ENCODE measurements around the gene GRIFIN. TPM values are rescaled to one million over a fixed set of nuclear protein-coding genes. Genes with fewer than 3 reads are reported as not detected.

GRIFIN gene
- total and polyA plus RNA-seq, 9 of the 15 experiments (the other 6 are each of a cell fraction or from before 2014, with no cell fraction given): not detected

DNA sequence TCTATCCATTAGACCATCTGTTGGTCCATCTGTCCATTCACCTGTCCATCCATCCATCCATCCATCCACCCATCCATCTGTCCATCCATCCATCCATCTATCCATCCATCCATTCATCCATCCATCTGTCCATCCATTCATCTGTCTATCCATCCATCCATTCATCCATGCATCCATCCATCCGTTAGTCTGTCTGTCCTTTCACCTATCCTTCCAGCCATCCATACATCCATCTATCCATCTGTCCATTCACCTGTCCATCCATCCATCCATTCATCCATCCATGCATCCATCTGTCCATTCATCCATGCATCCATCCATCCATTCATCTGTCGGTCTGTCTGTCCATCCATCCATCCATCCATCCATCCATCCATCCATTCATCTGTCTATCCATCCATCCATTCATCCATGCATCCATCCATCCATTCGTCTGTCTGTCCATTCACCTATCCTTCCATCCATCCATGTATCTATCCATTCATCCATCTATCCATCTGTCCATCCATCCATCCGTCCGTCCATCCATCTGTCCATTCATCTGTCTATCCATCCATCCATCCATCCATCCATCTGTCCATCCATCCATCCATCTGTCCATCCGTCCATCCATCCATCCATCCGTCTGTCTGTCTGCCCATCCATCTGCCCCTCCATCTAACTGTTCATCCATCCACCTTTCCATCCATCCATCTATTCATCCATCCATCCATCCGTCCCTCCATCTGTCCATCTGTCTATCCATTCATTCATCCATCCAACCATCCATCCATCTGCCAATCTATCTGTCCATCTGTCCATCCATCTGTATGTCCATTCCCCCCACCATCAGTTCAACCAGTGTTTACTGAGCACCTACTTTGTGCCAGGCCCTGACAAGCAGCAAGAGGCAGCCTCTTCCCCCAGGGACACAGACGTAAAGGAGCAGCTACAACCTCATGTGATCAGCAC lies 38.5 kb upstream of the GRIFIN start:
- Histone ChIP-seq H3K79me2 (ENCODE audit: control insufficient read depth, insufficient read depth, low read length) (no peaks in the 10 kb centered on the region), H3K9me1 (ENCODE audit: control insufficient read depth, insufficient read depth, low read length) (no peaks in the 10 kb centered on the region), H3K9me3 (replicated peaks; ENCODE audit: control insufficient read depth, insufficient read depth, low read depth, low read length) (no peaks in the 10 kb centered on the region), H4K20me1 (replicated peaks; ENCODE audit: control insufficient read depth, insufficient read depth, low read length) (no peaks in the 10 kb centered on the region; the same call in 1 of the 2 replicates), H3K36me3 (ENCODE audit: control insufficient read depth, insufficient read depth, low read length) (no peaks in the 10 kb centered on the region), H3K4me3 (no peak overlapping the region), H3K27me3 (ENCODE audit: control insufficient read depth in 2 of 2, insufficient read depth in 2 of 2, low read length in 2 of 2) (peaks cover 0 to 27% of the 10 kb centered on the region in 2 experiments; a peak in 2 of 5 replicates), H3K9ac (ENCODE audit: insufficient read depth in 1 of 2, low read depth in 2 of 2, low read length in 2 of 2) (no peak overlapping the region), H3K4me1 (replicated peaks in 1 of 2; ENCODE audit: control insufficient read depth in 2 of 2, insufficient read depth in 2 of 2, low read length in 2 of 2) (peaks cover 4 to 69% of the 10 kb centered on the region in 2 experiments; a peak in 4 of 5 replicates), H3K27ac (ENCODE audit: extremely low read depth, low read depth, low read length) (no peak overlapping the region), H2AFZ (ENCODE audit: low read depth, low read length) (no peak overlapping the region), H3K4me2 (ENCODE audit: insufficient read depth, low read length) (no peak overlapping the region)
- ATAC-seq: no peak
- POLR2A ChIA-PET: no interaction called here
- CTCF ChIA-PET (ENCODE audit: low intra/inter-chr PET ratio): no interaction called here
- 3% methylated on average over 9 of the region's 9 CpGs for WGBS (ENCODE audit: insufficient coverage, low coverage, missing lambda C conversion rate)
- intact Hi-C loops (cut with micrococcal nuclease) (no loop called here), in situ Hi-C loops (cut with MboI) (no loop called here)
- BruUV-seq (replicated peaks): no TSS peak
- DNase-seq (ENCODE audit: extremely low read depth in 1 of 4, low spot score in 3 of 4): no peak
- no peak for FAIRE-seq
- TF ChIP-seq NBN (IDR thresholded peaks at IDR 0.05; ENCODE audit: low read depth): no peak
- TF ChIP-seq TAL1 (IDR thresholded peaks at IDR 0.05): no peak
- TF ChIP-seq SREBF1 (IDR thresholded peaks at IDR 0.05; ENCODE audit: borderline replicate concordance, low read depth, low read length): no peak
- no peak for TF ChIP-seq HMGN3 (IDR thresholded peaks at IDR 0.05; ENCODE audit: borderline replicate concordance, extremely low read depth, insufficient read length, low read depth, low read length)
- TF ChIP-seq KDM1A (IDR thresholded peaks at IDR 0.05): peak; percentile 11 to 57; a peak in 3 of 4 replicates
- TF ChIP-seq, protein P1, sequence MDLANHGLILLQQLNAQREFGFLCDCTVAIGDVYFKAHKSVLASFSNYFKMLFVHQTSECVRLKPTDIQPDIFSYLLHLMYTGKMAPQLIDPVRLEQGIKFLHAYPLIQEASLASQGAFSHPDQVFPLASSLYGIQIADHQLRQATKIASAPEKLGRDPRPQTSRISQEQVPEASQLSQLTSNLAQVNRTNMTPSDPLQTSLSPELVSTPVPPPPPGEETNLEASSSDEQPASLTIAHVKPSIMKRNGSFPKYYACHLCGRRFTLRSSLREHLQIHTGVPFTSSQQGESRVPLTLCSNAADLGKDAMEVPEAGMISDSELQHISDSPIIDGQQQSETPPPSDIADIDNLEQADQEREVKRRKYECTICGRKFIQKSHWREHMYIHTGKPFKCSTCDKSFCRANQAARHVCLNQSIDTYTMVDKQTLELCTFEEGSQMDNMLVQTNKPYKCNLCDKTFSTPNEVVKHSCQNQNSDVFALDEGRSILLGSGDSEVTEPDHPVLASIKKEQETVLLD (IDR thresholded peaks at IDR 0.05): peak; percentile 33; the same call in 1 of the 2 replicates
- TF ChIP-seq ZNF12 (CRISPR knock-in tag; IDR thresholded peaks at IDR 0.05): no peak
- TF ChIP-seq, protein P2, sequence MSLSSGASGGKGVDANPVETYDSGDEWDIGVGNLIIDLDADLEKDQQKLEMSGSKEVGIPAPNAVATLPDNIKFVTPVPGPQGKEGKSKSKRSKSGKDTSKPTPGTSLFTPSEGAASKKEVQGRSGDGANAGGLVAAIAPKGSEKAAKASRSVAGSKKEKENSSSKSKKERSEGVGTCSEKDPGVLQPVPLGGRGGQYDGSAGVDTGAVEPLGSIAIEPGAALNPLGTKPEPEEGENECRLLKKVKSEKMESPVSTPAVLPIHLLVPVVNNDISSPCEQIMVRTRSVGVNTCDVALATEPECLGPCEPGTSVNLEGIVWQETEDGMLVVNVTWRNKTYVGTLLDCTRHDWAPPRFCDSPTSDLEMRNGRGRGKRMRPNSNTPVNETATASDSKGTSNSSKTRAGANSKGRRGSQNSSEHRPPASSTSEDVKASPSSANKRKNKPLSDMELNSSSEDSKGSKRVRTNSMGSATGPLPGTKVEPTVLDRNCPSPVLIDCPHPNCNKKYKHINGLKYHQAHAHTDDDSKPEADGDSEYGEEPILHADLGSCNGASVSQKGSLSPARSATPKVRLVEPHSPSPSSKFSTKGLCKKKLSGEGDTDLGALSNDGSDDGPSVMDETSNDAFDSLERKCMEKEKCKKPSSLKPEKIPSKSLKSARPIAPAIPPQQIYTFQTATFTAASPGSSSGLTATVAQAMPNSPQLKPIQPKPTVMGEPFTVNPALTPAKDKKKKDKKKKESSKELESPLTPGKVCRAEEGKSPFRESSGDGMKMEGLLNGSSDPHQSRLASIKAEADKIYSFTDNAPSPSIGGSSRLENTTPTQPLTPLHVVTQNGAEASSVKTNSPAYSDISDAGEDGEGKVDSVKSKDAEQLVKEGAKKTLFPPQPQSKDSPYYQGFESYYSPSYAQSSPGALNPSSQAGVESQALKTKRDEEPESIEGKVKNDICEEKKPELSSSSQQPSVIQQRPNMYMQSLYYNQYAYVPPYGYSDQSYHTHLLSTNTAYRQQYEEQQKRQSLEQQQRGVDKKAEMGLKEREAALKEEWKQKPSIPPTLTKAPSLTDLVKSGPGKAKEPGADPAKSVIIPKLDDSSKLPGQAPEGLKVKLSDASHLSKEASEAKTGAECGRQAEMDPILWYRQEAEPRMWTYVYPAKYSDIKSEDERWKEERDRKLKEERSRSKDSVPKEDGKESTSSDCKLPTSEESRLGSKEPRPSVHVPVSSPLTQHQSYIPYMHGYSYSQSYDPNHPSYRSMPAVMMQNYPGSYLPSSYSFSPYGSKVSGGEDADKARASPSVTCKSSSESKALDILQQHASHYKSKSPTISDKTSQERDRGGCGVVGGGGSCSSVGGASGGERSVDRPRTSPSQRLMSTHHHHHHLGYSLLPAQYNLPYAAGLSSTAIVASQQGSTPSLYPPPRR (CRISPR knock-in tag; IDR thresholded peaks at IDR 0.05; ENCODE audit: borderline replicate concordance): no peak
- TF ChIP-seq BCOR (IDR thresholded peaks at IDR 0.05): 0 out of 2 replicates have a peak, but pooled peaks have one; percentile 24
- TF ChIP-seq TCFL5 (CRISPR knock-in tag; conservative IDR thresholded peaks at IDR 0.05): no peak
- no peak for TF ChIP-seq NR1H2 (CRISPR knock-in tag; IDR thresholded peaks at IDR 0.05)
- TF ChIP-seq ARHGAP35 (IDR thresholded peaks at IDR 0.05; ENCODE audit: partially characterized antibody): peak; percentile 23
- TF ChIP-seq, protein P3, sequence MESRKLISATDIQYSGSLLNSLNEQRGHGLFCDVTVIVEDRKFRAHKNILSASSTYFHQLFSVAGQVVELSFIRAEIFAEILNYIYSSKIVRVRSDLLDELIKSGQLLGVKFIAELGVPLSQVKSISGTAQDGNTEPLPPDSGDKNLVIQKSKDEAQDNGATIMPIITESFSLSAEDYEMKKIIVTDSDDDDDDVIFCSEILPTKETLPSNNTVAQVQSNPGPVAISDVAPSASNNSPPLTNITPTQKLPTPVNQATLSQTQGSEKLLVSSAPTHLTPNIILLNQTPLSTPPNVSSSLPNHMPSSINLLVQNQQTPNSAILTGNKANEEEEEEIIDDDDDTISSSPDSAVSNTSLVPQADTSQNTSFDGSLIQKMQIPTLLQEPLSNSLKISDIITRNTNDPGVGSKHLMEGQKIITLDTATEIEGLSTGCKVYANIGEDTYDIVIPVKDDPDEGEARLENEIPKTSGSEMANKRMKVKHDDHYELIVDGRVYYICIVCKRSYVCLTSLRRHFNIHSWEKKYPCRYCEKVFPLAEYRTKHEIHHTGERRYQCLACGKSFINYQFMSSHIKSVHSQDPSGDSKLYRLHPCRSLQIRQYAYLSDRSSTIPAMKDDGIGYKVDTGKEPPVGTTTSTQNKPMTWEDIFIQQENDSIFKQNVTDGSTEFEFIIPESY (CRISPR knock-in tag; IDR thresholded peaks at IDR 0.05): no peak
- peak; percentile 74; the same call in 1 of the 2 replicates for TF ChIP-seq EHMT2 (IDR thresholded peaks at IDR 0.05)
